Upper lobe of left lung (tissue), 4 donors: ENCODE measurements around the gene SP7.

Experiments
- POLR2AphosphoS5 ChIP-seq, 2 donors: sonication (generic); formaldehyde crosslinking; IDR thresholded peaks; one replicate each; pipeline ENCODE4 v1.5.1; 2017; ENCODE audit warnings: antibody characterized with exemption in 2 of 2
- TF ChIP-seq, protein P1 (sequence below), 6 experiments: fragments of 450-650 bp in 4 of 6; fragments of 200-600 bp in 2 of 6; sonication (generic) in 2 of 6; IDR thresholded peaks; one replicate each; pipeline ENCODE4 v1.5.1; 2016 to 2019; ENCODE audit warnings: antibody characterized with exemption in 6 of 6

DNA sequence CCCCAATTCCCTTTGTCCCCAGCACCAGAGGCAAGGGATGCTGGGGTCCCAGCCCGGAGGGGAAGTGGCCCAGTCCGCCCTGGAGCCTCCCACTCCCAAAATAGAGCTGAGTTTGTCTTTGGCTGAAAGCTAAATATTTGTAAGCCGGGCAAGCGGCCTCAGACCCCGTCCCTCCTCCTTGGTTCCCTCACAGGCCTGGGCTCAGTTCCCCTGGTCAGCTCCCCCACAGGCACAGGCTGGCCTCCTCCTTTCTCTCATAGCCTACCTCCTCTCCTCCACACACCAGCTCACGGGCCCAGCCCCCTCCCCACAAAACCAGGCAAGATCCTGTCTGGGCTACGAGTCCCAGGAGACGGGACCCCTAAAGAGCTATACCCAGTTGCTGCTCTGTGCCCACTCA lies 1.3 kb downstream of the SP7 start:
- TF ChIP-seq, protein P1, sequence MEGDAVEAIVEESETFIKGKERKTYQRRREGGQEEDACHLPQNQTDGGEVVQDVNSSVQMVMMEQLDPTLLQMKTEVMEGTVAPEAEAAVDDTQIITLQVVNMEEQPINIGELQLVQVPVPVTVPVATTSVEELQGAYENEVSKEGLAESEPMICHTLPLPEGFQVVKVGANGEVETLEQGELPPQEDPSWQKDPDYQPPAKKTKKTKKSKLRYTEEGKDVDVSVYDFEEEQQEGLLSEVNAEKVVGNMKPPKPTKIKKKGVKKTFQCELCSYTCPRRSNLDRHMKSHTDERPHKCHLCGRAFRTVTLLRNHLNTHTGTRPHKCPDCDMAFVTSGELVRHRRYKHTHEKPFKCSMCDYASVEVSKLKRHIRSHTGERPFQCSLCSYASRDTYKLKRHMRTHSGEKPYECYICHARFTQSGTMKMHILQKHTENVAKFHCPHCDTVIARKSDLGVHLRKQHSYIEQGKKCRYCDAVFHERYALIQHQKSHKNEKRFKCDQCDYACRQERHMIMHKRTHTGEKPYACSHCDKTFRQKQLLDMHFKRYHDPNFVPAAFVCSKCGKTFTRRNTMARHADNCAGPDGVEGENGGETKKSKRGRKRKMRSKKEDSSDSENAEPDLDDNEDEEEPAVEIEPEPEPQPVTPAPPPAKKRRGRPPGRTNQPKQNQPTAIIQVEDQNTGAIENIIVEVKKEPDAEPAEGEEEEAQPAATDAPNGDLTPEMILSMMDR (IDR thresholded peaks at IDR 0.05): no peak
- TF ChIP-seq POLR2AphosphoS5 (IDR thresholded peaks at IDR 0.05): no peak
